Natural killer cell treated with Interleukin-12 subunit alpha and Interleukin-12 subunit beta and Interleukin-15 and Interleukin-18, amount 100 ng/mL, for 72 hours (primary cell): ENCODE measurements around the gene LRP1B. TPM values are rescaled to one million over a fixed set of nuclear protein-coding genes. Genes with fewer than 3 reads are reported as not detected.
"Not testable (repeated sequence)": the region's sequence is repeated elsewhere in the genome, so short reads cannot be mapped to it uniquely, and the experiment has no call there.

Experiments
- ATAC-seq, 2 donors: fragments of 150-1000 bp; cut with Tn5 transposase in 1 of 2; sonication (Bioruptor Pico), chemical (Tn5 transposase) in 1 of 2; 2 replicates each; pipeline ENCODE4 v1.10.0; 2021
- DNase-seq: peaks from one replicate; pipeline ENCODE4 v3.0.0; 2022; ENCODE audit warnings: low spot score
- H3K27ac Mint-ChIP-seq, 2 donors: 1 replicate in 1 of 2; 2 replicates in 1 of 2; pipeline ENCODE4 v1.8.0; 2022; ENCODE audit warnings: mixed read lengths in 2 of 2, mild to moderate bottlenecking in 1 of 2, moderate library complexity in 1 of 2
- H3K27me3 Mint-ChIP-seq, 2 donors: 1 replicate in 1 of 2; 2 replicates in 1 of 2; pipeline ENCODE4 v1.8.0; 2022; ENCODE audit warnings: mixed read lengths in 2 of 2
- H3K36me3 Mint-ChIP-seq: one replicate; pipeline ENCODE4 v1.8.0; 2022; ENCODE audit warnings: mixed read lengths
- H3K4me1 Mint-ChIP-seq, 2 donors: 1 replicate in 1 of 2; 2 replicates in 1 of 2; pipeline ENCODE4 v1.8.0; 2022; ENCODE audit warnings: low read depth in 2 of 2, mixed read lengths in 2 of 2, mild to moderate bottlenecking in 1 of 2
- H3K4me3 Mint-ChIP-seq: one replicate; pipeline ENCODE4 v1.8.0; 2022; ENCODE audit warnings: mixed read lengths
- H3K9me3 Mint-ChIP-seq: 2 replicates; pipeline ENCODE4 v1.8.0; 2022; ENCODE audit warnings: mixed read lengths
- total RNA-seq, 2 donors: library from RNA; stranded (reverse); gene quantifications; one replicate each; pipeline ENCODE4 v1.2.3, GENCODE V29; 2022

LRP1B gene
- total RNA-seq, 2 donors from 2014 or later, result not detected

- Mint-ChIP-seq H3K27me3 (no peaks in the 10 kb centered on the region), H3K27ac (no peak overlapping the region), H3K36me3 (peaks cover 12% of the 10 kb centered on the region), H3K4me3 (no peak overlapping the region), H3K9me3 (peaks cover 16% of the 10 kb centered on the region), H3K4me1 (no peaks in the 10 kb centered on the region)
- DNase-seq (no peak), ATAC-seq (no peak)
Measured at GRCh38 chr2:140424471-140424870, 1706.3 kb downstream of the LRP1B start.

- Mint-ChIP-seq H3K4me1 (no peaks in the 10 kb centered on the region), H3K27me3 (no peaks in the 10 kb centered on the region), H3K27ac (no peak overlapping the region), H3K36me3 (peaks cover 12% of the 10 kb centered on the region), H3K4me3 (no peak overlapping the region), H3K9me3 (peaks cover 19% of the 10 kb centered on the region)
- DNase-seq, result no peak
- ATAC-seq, result no peak
Measured at GRCh38 chr2:140422759-140423158, 1708.1 kb downstream of the LRP1B start.

- DNase-seq, result no peak
- no peaks in the 10 kb centered on the region for H3K4me1 Mint-ChIP-seq
- H3K4me3 Mint-ChIP-seq, result no peak overlapping the region
- no peak for ATAC-seq
- no peaks in the 10 kb centered on the region for H3K36me3 Mint-ChIP-seq
- peaks cover 7% of the 10 kb centered on the region for H3K9me3 Mint-ChIP-seq
- no peaks in the 10 kb centered on the region for H3K27me3 Mint-ChIP-seq
- H3K27ac Mint-ChIP-seq, result no peak overlapping the region
Measured at GRCh38 chr2:140417504-140417903, 1713.3 kb downstream of the LRP1B start.

GRCh38 chr2:140416577-140416976 is 1714.2 kb downstream of the LRP1B start:
- no peak for DNase-seq
- Mint-ChIP-seq H3K27me3 (no peaks in the 10 kb centered on the region), H3K9me3 (peaks cover 4% of the 10 kb centered on the region), H3K27ac (no peak overlapping the region), H3K4me3 (no peak overlapping the region), H3K4me1 (no peaks in the 10 kb centered on the region), H3K36me3 (no peaks in the 10 kb centered on the region)
- no peak for ATAC-seq

GRCh38 chr2:140415035-140415434 is 1715.8 kb downstream of the LRP1B start:
- H3K36me3 Mint-ChIP-seq, ATAC-seq, H3K4me3 Mint-ChIP-seq, H3K27ac Mint-ChIP-seq, DNase-seq, H3K27me3 Mint-ChIP-seq, H3K4me1 Mint-ChIP-seq, H3K9me3 Mint-ChIP-seq: not testable (repeated sequence)

- Mint-ChIP-seq H3K4me1 (no peaks in the 10 kb centered on the region), H3K9me3 (peaks cover 9% of the 10 kb centered on the region), H3K27me3 (no peaks in the 10 kb centered on the region), H3K27ac (no peak overlapping the region), H3K4me3 (no peak overlapping the region), H3K36me3 (peaks cover 5% of the 10 kb centered on the region)
- no peak for DNase-seq
- ATAC-seq, result no peak
Measured at GRCh38 chr2:140410695-140411094, 1720.1 kb downstream of the LRP1B start.

- no peak overlapping the region for H3K27ac Mint-ChIP-seq
Measured at GRCh38 chr2:140401056-140401455, 1729.8 kb downstream of the LRP1B start.

GRCh38 chr2:140392824-140393223 is 1738.0 kb downstream of the LRP1B start:
- ATAC-seq, result no peak
- H3K4me3 Mint-ChIP-seq, result no peak overlapping the region
- DNase-seq, result no peak
- no peaks in the 10 kb centered on the region for H3K9me3 Mint-ChIP-seq
- no peaks in the 10 kb centered on the region for H3K4me1 Mint-ChIP-seq
- no peaks in the 10 kb centered on the region for H3K36me3 Mint-ChIP-seq
- no peaks in the 10 kb centered on the region for H3K27me3 Mint-ChIP-seq
- H3K27ac Mint-ChIP-seq, result no peak overlapping the region

More at GRCh38 chr2:140401056-140401455, 1729.8 kb downstream of the LRP1B start:
- no peak for DNase-seq
- Mint-ChIP-seq H3K27me3 (no peaks in the 10 kb centered on the region), H3K36me3 (peaks cover 23% of the 10 kb centered on the region), H3K4me1 (no peaks in the 10 kb centered on the region), H3K4me3 (no peak overlapping the region), H3K9me3 (peaks cover 19% of the 10 kb centered on the region)
- ATAC-seq, result no peak

GRCh38 chr2:140384946-140385345 is 1745.9 kb downstream of the LRP1B start:
- Mint-ChIP-seq H3K4me3 (no peak overlapping the region), H3K9me3 (peaks cover 7% of the 10 kb centered on the region), H3K27me3 (no peaks in the 10 kb centered on the region), H3K27ac (no peak overlapping the region), H3K4me1 (no peaks in the 10 kb centered on the region), H3K36me3 (no peaks in the 10 kb centered on the region)
- DNase-seq (no peak), ATAC-seq (no peak)

- H3K4me3 Mint-ChIP-seq, result no peak overlapping the region
- no peaks in the 10 kb centered on the region for H3K27me3 Mint-ChIP-seq
- H3K27ac Mint-ChIP-seq, result no peak overlapping the region
- ATAC-seq, result no peak
- peaks cover 10% of the 10 kb centered on the region for H3K9me3 Mint-ChIP-seq
- H3K4me1 Mint-ChIP-seq, result no peaks in the 10 kb centered on the region
- H3K36me3 Mint-ChIP-seq, result no peaks in the 10 kb centered on the region
- DNase-seq, result no peak
Measured at GRCh38 chr2:140383781-140384180, 1747.0 kb downstream of the LRP1B start.

GRCh38 chr2:140376686-140377085 is 1754.1 kb downstream of the LRP1B start:
- Mint-ChIP-seq H3K27ac (no peak overlapping the region), H3K27me3 (no peaks in the 10 kb centered on the region), H3K4me1 (no peaks in the 10 kb centered on the region), H3K4me3 (no peak overlapping the region), H3K9me3 (peaks cover 4% of the 10 kb centered on the region), H3K36me3 (no peaks in the 10 kb centered on the region)
- ATAC-seq (no peak), DNase-seq (no peak)

- DNase-seq (no peak), ATAC-seq (no peak)
- Mint-ChIP-seq H3K27me3 (no peaks in the 10 kb centered on the region), H3K4me1 (no peaks in the 10 kb centered on the region), H3K27ac (no peak overlapping the region), H3K4me3 (no peak overlapping the region), H3K36me3 (peaks cover 8% of the 10 kb centered on the region), H3K9me3 (peaks cover 12% of the 10 kb centered on the region)
Measured at GRCh38 chr2:140363131-140363530, 1767.7 kb downstream of the LRP1B start.

- Mint-ChIP-seq H3K9me3 (peaks cover 12% of the 10 kb centered on the region), H3K27me3 (no peaks in the 10 kb centered on the region), H3K4me1 (no peaks in the 10 kb centered on the region), H3K27ac (no peak overlapping the region), H3K36me3 (peaks cover 8% of the 10 kb centered on the region), H3K4me3 (no peak overlapping the region)
- ATAC-seq (no peak), DNase-seq (no peak)
Measured at GRCh38 chr2:140362361-140362760, 1768.5 kb downstream of the LRP1B start.

- Mint-ChIP-seq H3K27me3 (no peaks in the 10 kb centered on the region), H3K27ac (no peak overlapping the region), H3K36me3 (no peaks in the 10 kb centered on the region), H3K4me3 (no peak overlapping the region), H3K4me1 (no peaks in the 10 kb centered on the region), H3K9me3 (no peaks in the 10 kb centered on the region)
- ATAC-seq (no peak), DNase-seq (no peak)
Measured at GRCh38 chr2:140359056-140359771, 1771.6 kb downstream of the LRP1B start.

GRCh38 chr2:140356697-140357096 is 1774.1 kb downstream of the LRP1B start:
- ATAC-seq, result no peak
- Mint-ChIP-seq H3K36me3 (no peaks in the 10 kb centered on the region), H3K4me1 (no peaks in the 10 kb centered on the region)

More at GRCh38 chr2:140356697-140357096, 1774.1 kb downstream of the LRP1B start:
- no peak for DNase-seq
- H3K9me3 Mint-ChIP-seq, result no peaks in the 10 kb centered on the region
- H3K27ac Mint-ChIP-seq, result no peak overlapping the region
- no peak overlapping the region for H3K4me3 Mint-ChIP-seq
- H3K27me3 Mint-ChIP-seq, result no peaks in the 10 kb centered on the region
